Activated naive CD4-positive, alpha-beta T cell treated with anti-CD3 and anti-CD28 coated beads for 36 hours (primary cell): ENCODE data around the gene NIT1. TPM values are rescaled to one million over a fixed set of nuclear protein-coding genes. Genes with fewer than 3 reads are reported as not detected.

ENCODE experiments used
- total RNA-seq, 2 experiments: library from RNA; stranded (reverse); gene quantifications; one replicate each; pipeline ENCODE4 v1.2.3, GENCODE V29; 2021

NIT1 gene
- total RNA-seq, 2 experiments from 2014 or later: 59.1 to 63.1 TPM

Other genes with a start within 250 kb of the NIT1 start
- gene ITLN1, start 232.9 kb upstream of the NIT1 start, total RNA-seq: not detected
- not detected for gene ITLN2, start 163.3 kb upstream of the NIT1 start, total RNA-seq
- gene F11R, start 97.0 kb upstream of the NIT1 start, total RNA-seq: 10 to 100 TPM; 26.0 to 26.9 TPM
- gene TSTD1, start 79.1 kb upstream of the NIT1 start, total RNA-seq: 10 to 100 TPM; 50.3 to 51.5 TPM
- gene USF1, start 72.1 kb upstream of the NIT1 start, total RNA-seq: 10 to 100 TPM; 43.7 to 44.2 TPM
- 100 to 1,000 TPM; 104 to 106 TPM for gene ARHGAP30, start 48.2 kb upstream of the NIT1 start, total RNA-seq
- gene NECTIN4, start 28.5 kb upstream of the NIT1 start, total RNA-seq: not detected
- gene KLHDC9, start 19.7 kb upstream of the NIT1 start, total RNA-seq: under 1 TPM; 0.33 to 0.57 TPM
- 100 to 1,000 TPM; 179 to 183 TPM for gene PFDN2, start 68 bp upstream of the NIT1 start, total RNA-seq
- gene DEDD, start 14.6 kb downstream of the NIT1 start, total RNA-seq: 10 to 100 TPM; 29.7 to 34.0 TPM
- gene UFC1, start 35.9 kb downstream of the NIT1 start, total RNA-seq: 10 to 100 TPM; 89.4 to 94.9 TPM
- gene USP21, start 41.4 kb downstream of the NIT1 start, total RNA-seq: 10 to 100 TPM; 35.7 to 36.1 TPM
- gene PPOX, start 48.3 kb downstream of the NIT1 start, total RNA-seq: 10 to 100 TPM; 24.9 to 26.0 TPM
- 10 to 100 TPM; 45.7 to 49.0 TPM for gene B4GALT3, start 59.4 kb downstream of the NIT1 start, total RNA-seq
- 10 to 100 TPM in 1 of 2 experiments, 1 to 10 TPM in 1; 6.5 to 10.6 TPM for gene ADAMTS4, start 80.9 kb downstream of the NIT1 start, total RNA-seq
- gene NDUFS2, start 84.3 kb downstream of the NIT1 start, total RNA-seq: 100 to 1,000 TPM; 126 to 130 TPM
- gene FCER1G, start 97.2 kb downstream of the NIT1 start, total RNA-seq: 1 to 10 TPM in 1 of 2 experiments, under 1 TPM in 1; 0.74 to 1.6 TPM
- not detected for gene APOA2, start 105.5 kb downstream of the NIT1 start, total RNA-seq
- gene TOMM40L, start 108.0 kb downstream of the NIT1 start, total RNA-seq: 10 to 100 TPM; 13.2 to 14.3 TPM
- not detected for gene NR1I3, start 120.1 kb downstream of the NIT1 start, total RNA-seq
- under 1 TPM; 0.24 to 0.37 TPM for gene PCP4L1, start 140.6 kb downstream of the NIT1 start, total RNA-seq
- 1 to 10 TPM; 4.4 to 5.9 TPM for gene MPZ, start 191.9 kb downstream of the NIT1 start, total RNA-seq
- gene SDHC, start 196.3 kb downstream of the NIT1 start, total RNA-seq: 100 to 1,000 TPM; 201 TPM
- not detected for gene CFAP126, start 249.8 kb downstream of the NIT1 start, total RNA-seq